ENCODE data around the gene WASF2. TPM values are rescaled to one million over a fixed set of nuclear protein-coding genes. Genes with fewer than 3 reads are reported as not detected.

WASF2 gene
- total RNA-seq, 1 donor from 2014 or later = 22.1 TPM

GRCh38 chr1:27372808-27373690, 116.9 kb downstream of the WASF2 start:
- no peak overlapping the region for H3K4me3 ChIP-seq (ENCODE audit: low read depth, low read length)
- H3K27me3 ChIP-seq (ENCODE audit: control insufficient read depth, insufficient read depth, low read length) = no peaks in the 10 kb centered on the region
- FAIRE-seq (no peak), DNase-seq (ENCODE audit: low read depth) (no peak)
- no peaks in the 10 kb centered on the region for H3K36me3 ChIP-seq (ENCODE audit: control insufficient read depth, insufficient read depth, low read length)
- peak; percentile 15 for TF ChIP-seq CTCF (IDR thresholded peaks at IDR 0.05; ENCODE audit: insufficient read depth, low read length, severe bottlenecking)

DNA sequence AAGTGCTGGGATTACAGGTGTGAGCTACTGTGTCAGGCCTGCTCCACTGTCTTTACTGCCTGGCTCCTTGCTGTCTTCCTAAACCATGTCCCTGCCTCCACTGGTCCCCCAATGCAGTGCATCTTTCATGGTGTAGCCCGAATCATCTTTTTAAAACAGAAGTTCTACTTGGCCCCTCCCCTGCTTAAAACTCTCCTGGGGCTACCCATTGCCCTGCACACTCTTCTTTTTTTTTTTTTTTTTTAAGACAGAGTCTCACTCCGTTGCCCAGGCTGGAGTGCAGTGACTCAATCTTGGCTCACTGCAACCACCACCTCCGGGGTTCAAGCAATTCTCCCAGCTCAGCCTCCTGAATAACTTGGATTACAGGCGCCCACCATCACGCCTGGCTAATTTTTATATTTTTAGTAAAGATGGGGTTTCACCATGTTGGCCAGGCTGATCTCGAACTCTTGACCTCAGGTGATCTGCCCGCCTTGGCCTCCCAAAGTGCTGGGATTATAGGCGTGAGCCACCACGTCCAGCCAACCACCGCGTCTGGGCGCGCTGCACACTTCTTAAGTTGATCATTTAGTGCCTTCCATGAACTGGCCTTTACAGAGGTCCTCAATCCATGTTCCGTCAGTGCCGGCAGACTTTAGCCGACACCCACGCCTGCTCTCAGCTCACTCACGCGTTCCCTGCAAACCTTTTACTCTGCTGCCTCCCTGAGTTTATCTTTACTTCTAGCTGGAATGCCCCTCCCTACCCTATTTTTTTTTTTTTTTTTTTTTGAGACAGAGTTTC, 117.8 kb downstream of the WASF2 start:
- no peak for TF ChIP-seq CTCF (IDR thresholded peaks at IDR 0.05; ENCODE audit: insufficient read depth, low read length, severe bottlenecking)
- FAIRE-seq (no peak), DNase-seq (ENCODE audit: low read depth) (no peak)
- Histone ChIP-seq H3K36me3 (ENCODE audit: control insufficient read depth, insufficient read depth, low read length) (no peaks in the 10 kb centered on the region), H3K27me3 (ENCODE audit: control insufficient read depth, insufficient read depth, low read length) (no peaks in the 10 kb centered on the region), H3K4me3 (ENCODE audit: low read depth, low read length) (no peak overlapping the region)

DNA sequence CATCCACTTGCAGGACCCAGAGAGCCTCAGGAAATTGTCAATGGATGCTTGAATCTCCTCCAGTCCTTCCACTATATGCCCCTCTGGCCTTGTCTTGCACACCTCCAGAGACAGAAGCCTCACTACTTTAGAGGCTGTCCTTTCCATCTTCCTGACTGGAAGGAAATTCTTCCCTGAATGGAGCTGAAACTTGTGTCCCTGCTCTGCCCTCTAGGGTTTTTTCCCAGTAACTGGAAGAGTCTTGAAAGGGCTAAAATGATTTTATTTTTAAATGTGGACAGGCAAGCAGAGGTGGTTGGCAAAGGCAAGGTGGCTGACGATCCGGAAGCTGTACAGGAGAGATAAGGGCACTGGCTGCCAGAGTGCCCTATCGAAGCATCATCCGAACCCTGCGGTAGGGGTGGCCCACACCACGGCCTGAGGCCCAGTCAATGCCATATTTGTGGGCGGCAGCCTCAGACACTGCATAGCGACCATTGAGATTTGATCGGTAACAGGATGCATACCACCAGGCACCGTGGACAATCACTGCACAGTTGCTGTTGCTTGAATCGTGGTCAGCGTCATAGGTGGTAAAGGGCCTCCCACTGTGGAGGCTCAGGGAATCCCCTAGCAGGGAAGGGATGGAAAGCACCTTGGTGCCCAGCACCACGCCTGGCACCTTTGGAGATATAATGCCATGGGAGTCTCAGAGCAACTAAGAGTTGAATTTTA, 120.9 kb downstream of the WASF2 start:
- Histone ChIP-seq H3K4me3 (ENCODE audit: low read depth, low read length) (no peak overlapping the region), H3K27me3 (ENCODE audit: control insufficient read depth, insufficient read depth, low read length) (no peaks in the 10 kb centered on the region), H3K36me3 (ENCODE audit: control insufficient read depth, insufficient read depth, low read length) (peaks cover 10% of the 10 kb centered on the region)
- DNase-seq (ENCODE audit: low read depth) (peak; percentile 25), FAIRE-seq (no peak)
- peak; percentile 23 for TF ChIP-seq CTCF (IDR thresholded peaks at IDR 0.05; ENCODE audit: insufficient read depth, low read length, severe bottlenecking)

GRCh38 chr1:27367160-27367650, 122.8 kb downstream of the WASF2 start:
- peaks cover 26% of the 10 kb centered on the region for H3K36me3 ChIP-seq (ENCODE audit: control insufficient read depth, insufficient read depth, low read length)
- no peaks in the 10 kb centered on the region for H3K27me3 ChIP-seq (ENCODE audit: control insufficient read depth, insufficient read depth, low read length)
- TF ChIP-seq CTCF (IDR thresholded peaks at IDR 0.05; ENCODE audit: insufficient read depth, low read length, severe bottlenecking) = no peak
- no peak for FAIRE-seq
- peak overlapping the region; percentile 75 for H3K4me3 ChIP-seq (ENCODE audit: low read depth, low read length)
- DNase-seq (ENCODE audit: low read depth) = no peak

DNA sequence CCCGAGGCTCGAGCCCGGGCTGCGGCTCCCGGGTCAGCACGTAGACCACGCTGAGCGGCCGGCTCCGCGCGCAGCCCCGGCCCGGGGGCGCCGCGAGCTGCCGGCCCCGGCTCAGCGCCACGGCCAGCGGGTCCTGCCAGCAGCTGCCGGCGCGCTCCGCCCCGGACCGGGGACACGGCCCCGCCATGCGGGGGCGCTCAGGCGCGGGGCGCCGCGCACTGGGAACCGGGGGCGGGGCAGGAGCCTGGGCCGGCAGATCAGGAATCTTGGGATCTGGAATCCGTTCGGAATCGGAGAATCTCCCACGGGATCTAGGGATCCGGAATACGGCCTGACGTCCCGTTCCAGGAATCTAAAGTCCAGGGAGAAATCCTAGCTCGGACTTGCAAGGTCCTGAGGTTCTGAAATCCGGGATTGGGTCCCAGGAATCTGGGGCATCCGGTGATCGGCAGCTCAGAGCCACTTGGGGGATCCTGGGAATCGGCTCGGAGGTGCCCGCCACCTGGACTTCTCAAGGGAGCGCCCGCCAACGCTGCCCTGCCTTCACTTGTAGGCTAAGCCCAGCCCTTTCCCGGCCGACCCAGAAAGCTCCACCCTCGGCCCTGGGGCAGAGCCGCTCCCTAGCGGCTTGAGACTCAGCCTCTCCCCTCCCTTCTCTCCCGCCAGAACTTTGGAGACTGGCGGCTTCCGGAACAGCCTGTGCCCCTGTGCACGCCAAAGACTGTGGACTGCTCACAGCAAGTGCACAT, 123.4 kb downstream of the WASF2 start, which contains the start of gene MAP3K6:
Gene MAP3K6, minus strand, starts transcription at position 551 of the 749 bp plus-strand sequence. Its CDS starts 364 bp downstream, at position 187.
- TF ChIP-seq CTCF (IDR thresholded peaks at IDR 0.05; ENCODE audit: insufficient read depth, low read length, severe bottlenecking) = peak; percentile 50
- peaks cover 30% of the 10 kb centered on the region for H3K36me3 ChIP-seq (ENCODE audit: control insufficient read depth, insufficient read depth, low read length)
- no peaks in the 10 kb centered on the region for H3K27me3 ChIP-seq (ENCODE audit: control insufficient read depth, insufficient read depth, low read length)
- peak within 1 kb of the TSS; percentile 75 for H3K4me3 ChIP-seq (ENCODE audit: low read depth, low read length)
- FAIRE-seq (no peak), DNase-seq (ENCODE audit: low read depth) (peak; percentile 86)

Data from bronchial epithelial cell (primary cell).